Measurements from ENCODE around the gene FBXL7.

Gene FBXL7

GRCh38 chr5:15674716-15675115, 174.7 kb downstream of the FBXL7 start:
- no peak for DNase-seq (ENCODE audit: low spot score)

- no peak for DNase-seq (ENCODE audit: low spot score)
Measured at GRCh38 chr5:15676591-15676990, 176.6 kb downstream of the FBXL7 start.

- DNase-seq (ENCODE audit: low spot score), result no peak
Measured at GRCh38 chr5:15679161-15679560, 179.2 kb downstream of the FBXL7 start.

GRCh38 chr5:15680455-15680854, 180.5 kb downstream of the FBXL7 start:
- no peak for DNase-seq (ENCODE audit: low spot score)

- no peak for DNase-seq (ENCODE audit: low spot score)
Measured at GRCh38 chr5:15682122-15682521, 182.1 kb downstream of the FBXL7 start.

- DNase-seq (ENCODE audit: low spot score), result no peak
Measured at GRCh38 chr5:15682566-15682965, 182.6 kb downstream of the FBXL7 start.

- no peak for DNase-seq (ENCODE audit: low spot score)
Measured at GRCh38 chr5:15683332-15683731, 183.4 kb downstream of the FBXL7 start.

- DNase-seq (ENCODE audit: low spot score), result no peak
Measured at GRCh38 chr5:15687401-15687800, 187.4 kb downstream of the FBXL7 start.

GRCh38 chr5:15689836-15690235, 189.9 kb downstream of the FBXL7 start:
- no peak for DNase-seq (ENCODE audit: low spot score)

- no peak for DNase-seq (ENCODE audit: low spot score)
Measured at GRCh38 chr5:15690611-15691010, 190.6 kb downstream of the FBXL7 start.

- no peak for DNase-seq (ENCODE audit: low spot score)
Measured at GRCh38 chr5:15691521-15691920, 191.5 kb downstream of the FBXL7 start.

GRCh38 chr5:15692706-15693381, 192.9 kb downstream of the FBXL7 start:
- no peak for DNase-seq (ENCODE audit: low spot score)

GRCh38 chr5:15693382-15693728, 193.4 kb downstream of the FBXL7 start:
- no peak for DNase-seq (ENCODE audit: low spot score)

GRCh38 chr5:15693933-15694332, 194.0 kb downstream of the FBXL7 start:
- no peak for DNase-seq (ENCODE audit: low spot score)

- no peak for DNase-seq (ENCODE audit: low spot score)
Measured at GRCh38 chr5:15694696-15695214, 194.8 kb downstream of the FBXL7 start.

- no peak for DNase-seq (ENCODE audit: low spot score)
Measured at GRCh38 chr5:15695215-15695731, 195.3 kb downstream of the FBXL7 start.

- DNase-seq (ENCODE audit: low spot score), result no peak
Measured at GRCh38 chr5:15700373-15700772, 200.4 kb downstream of the FBXL7 start.

GRCh38 chr5:15702102-15702501, 202.1 kb downstream of the FBXL7 start:
- no peak for DNase-seq (ENCODE audit: low spot score)

GRCh38 chr5:15703901-15704300, 203.9 kb downstream of the FBXL7 start:
- no peak for DNase-seq (ENCODE audit: low spot score)

- no peak for DNase-seq (ENCODE audit: low spot score)
Measured at GRCh38 chr5:15704397-15704947, 204.5 kb downstream of the FBXL7 start.

- DNase-seq (ENCODE audit: low spot score), result no peak
Measured at GRCh38 chr5:15707631-15708030, 207.7 kb downstream of the FBXL7 start.

GRCh38 chr5:15711892-15712291, 211.9 kb downstream of the FBXL7 start:
- DNase-seq (ENCODE audit: low spot score), result no peak

- DNase-seq (ENCODE audit: low spot score), result no peak
Measured at GRCh38 chr5:15715535-15715934, 215.6 kb downstream of the FBXL7 start.

GRCh38 chr5:15715967-15716366, 216.0 kb downstream of the FBXL7 start:
- no peak for DNase-seq (ENCODE audit: low spot score)

Measured in SW480 (cell line).